ENCODE data around the gene STAT5A. TPM values are rescaled to one million over a fixed set of nuclear protein-coding genes. Genes with fewer than 3 reads are reported as not detected.

Gene STAT5A
- total and polyA plus RNA-seq, 9 of the 15 experiments (the other 6 are each of a cell fraction or from before 2014, with no cell fraction given): 79.9 to 415 (median 196) TPM

- TF ChIP-seq, protein P1, sequence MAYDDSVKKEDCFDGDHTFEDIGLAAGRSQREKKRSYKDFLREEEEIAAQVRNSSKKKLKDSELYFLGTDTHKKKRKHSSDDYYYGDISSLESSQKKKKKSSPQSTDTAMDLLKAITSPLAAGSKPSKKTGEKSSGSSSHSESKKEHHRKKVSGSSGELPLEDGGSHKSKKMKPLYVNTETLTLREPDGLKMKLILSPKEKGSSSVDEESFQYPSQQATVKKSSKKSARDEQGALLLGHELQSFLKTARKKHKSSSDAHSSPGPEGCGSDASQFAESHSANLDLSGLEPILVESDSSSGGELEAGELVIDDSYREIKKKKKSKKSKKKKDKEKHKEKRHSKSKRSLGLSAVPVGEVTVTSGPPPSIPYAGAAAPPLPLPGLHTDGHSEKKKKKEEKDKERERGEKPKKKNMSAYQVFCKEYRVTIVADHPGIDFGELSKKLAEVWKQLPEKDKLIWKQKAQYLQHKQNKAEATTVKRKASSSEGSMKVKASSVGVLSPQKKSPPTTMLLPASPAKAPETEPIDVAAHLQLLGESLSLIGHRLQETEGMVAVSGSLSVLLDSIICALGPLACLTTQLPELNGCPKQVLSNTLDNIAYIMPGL (CRISPR knock-in tag; IDR thresholded peaks at IDR 0.05): 0 out of 2 replicates have a peak, but pooled peaks have one; percentile 33
- TF ChIP-seq BCOR (IDR thresholded peaks at IDR 0.05) (peak; percentile 39; the same call in 1 of the 2 replicates), CBX1 (IDR thresholded peaks at IDR 0.05; ENCODE audit: low read depth) (peak; percentile 20; the same call in 1 of the 2 replicates), USF2 (CRISPR knock-in tag; IDR thresholded peaks at IDR 0.05) (0 out of 2 replicates have a peak, but pooled peaks have one; percentile 41), E2F6 (IDR thresholded peaks at IDR 0.05; ENCODE audit: borderline replicate concordance in 1 of 2, extremely low read depth in 1 of 2, insufficient read depth in 1 of 2, insufficient read length in 1 of 2, low read depth in 1 of 2, low read length in 1 of 2, poor library complexity in 1 of 2, severe bottlenecking in 1 of 2) (peak in 1 of 2 experiments; percentile 29), CXXC5 (CRISPR knock-in tag; IDR thresholded peaks at IDR 0.05) (peak; percentile 68), REST (IDR thresholded peaks at IDR 0.05; ENCODE audit: borderline replicate concordance) (0 out of 2 replicates have a peak, but pooled peaks have one; percentile 12), REST (CRISPR knock-in tag; IDR thresholded peaks at IDR 0.05; ENCODE audit: low read depth) (no peak), SAP30 (IDR thresholded peaks at IDR 0.05; ENCODE audit: borderline replicate concordance, insufficient read depth, low read depth, low read length, poor library complexity, severe bottlenecking) (peak; percentile 11), PCBP2 (IDR thresholded peaks at IDR 0.05; ENCODE audit: low read depth, low read length, poor library complexity, severe bottlenecking) (no peak), RFX7 (CRISPR knock-in tag; IDR thresholded peaks at IDR 0.05) (no peak), RBFOX2 (IDR thresholded peaks at IDR 0.05; ENCODE audit: low read depth, low read length) (peak; percentile 83), FUS (optimal IDR thresholded peaks at IDR 0.05; ENCODE audit: low read depth, low read length) (peak; percentile 37)
Observed at GRCh38 chr17:42287977-42288802, at the start of gene STAT5A (continued).

Measured in K562 (cell line).